Prostate gland (tissue), 2 donors: ENCODE measurements around the gene PIGH. TPM values are rescaled to one million over a fixed set of nuclear protein-coding genes. Genes with fewer than 3 reads are reported as not detected.
"Not testable (repeated sequence)": the region's sequence is repeated elsewhere in the genome, so short reads cannot be mapped to it uniquely, and the experiment has no call there.

Source experiments
- DNase-seq: peaks from one replicate; pipeline ENCODE4 v3.0.0-alpha.2; 2019; ENCODE audit warnings: low spot score
- H3K27ac ChIP-seq, 2 donors: fragments of 200-600 bp; sonication (generic); 2 replicates each; pipeline ENCODE4 v1.5.1; 2017 to 2019
- H3K27me3 ChIP-seq: fragments of 200-600 bp; sonication (generic); replicated peaks from 2 replicates; pipeline ENCODE4 v1.5.1; 2019; ENCODE audit not compliant: insufficient read depth
- H3K36me3 ChIP-seq, 2 donors: fragments of 200-600 bp; sonication (generic); 1 replicate in 1 of 2; 2 replicates in 1 of 2; pipeline versions ENCODE4 v1.5.1 to v1.8.1; 2017 to 2019
- H3K4me1 ChIP-seq: fragments of 200-600 bp; sonication (generic); replicated peaks from 2 replicates; pipeline ENCODE4 v1.5.1; 2019
- H3K4me3 ChIP-seq, 2 donors: fragments of 200-600 bp; sonication (generic); 2 replicates each; pipeline ENCODE4 v1.5.1; 2017 to 2019
- H3K9me3 ChIP-seq: fragments of 200-600 bp; sonication (generic); 2 replicates; pipeline ENCODE4 v1.5.1; 2017
- POLR2A ChIP-seq: fragments of 450-650 bp; IDR thresholded peaks from one replicate; pipeline ENCODE4 v1.6.1; 2016; ENCODE audit warnings: antibody characterized with exemption, mild to moderate bottlenecking
- POLR2AphosphoS5 ChIP-seq: sonication (generic); formaldehyde crosslinking; IDR thresholded peaks from one replicate; pipeline ENCODE4 v1.6.1; 2017; ENCODE audit warnings: antibody characterized with exemption
- WGBS: methylation state at CpG from one replicate; pipeline ENCODE4 v1.1.5; 2018; 5-methylcytosine and 5-hydroxymethylcytosine counted together
- intact Hi-C: fragments of 100-400 bp; cut with DNase I; formaldehyde crosslinking; loops from one replicate; pipeline ENCODE4 v1.14.2; 2022
- total RNA-seq, 2 donors: library from RNA; depleted of rRNA; stranded (reverse); fragments of >200 nt; gene quantifications; one replicate each; pipeline ENCODE4 v1.1.0, GENCODE V29; 2016
- TF ChIP-seq, protein P1 (sequence below), 4 experiments: fragments of 200-600 bp in 2 of 4; fragments of 450-650 bp in 2 of 4; sonication (generic) in 2 of 4; IDR thresholded peaks; 1 replicate in 3 of 4; 2 replicates in 1 of 4; pipeline ENCODE4 v1.5.1; 2016 to 2019; ENCODE audit warnings: antibody characterized with exemption in 4 of 4, mild to moderate bottlenecking in 2 of 4, moderate library complexity in 2 of 4

The PIGH gene
- total RNA-seq, 2 donors from 2014 or later = 41.5 to 128 TPM

DNA sequence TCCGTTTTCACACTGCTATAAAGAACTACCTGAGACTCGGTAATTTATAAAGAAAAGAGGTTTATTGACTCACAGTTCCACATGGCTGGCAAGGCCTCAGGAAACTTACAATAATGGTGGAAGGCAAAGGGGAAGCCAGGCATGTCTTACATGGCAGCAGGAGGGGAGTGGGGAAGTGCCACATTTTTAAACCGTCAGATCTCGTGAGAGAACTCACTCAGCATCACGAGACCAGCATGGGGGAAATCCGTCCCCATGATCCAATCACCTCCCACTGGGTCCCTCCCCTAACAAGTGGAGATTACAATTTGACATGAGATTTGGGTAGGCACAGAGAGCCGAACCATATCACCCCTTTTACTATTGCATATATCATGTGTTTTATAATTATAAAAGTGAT lies 2.0 kb upstream of the PIGH start:
- no peaks in the 10 kb centered on the region for H3K27me3 ChIP-seq
- no peak for DNase-seq
- no peaks in the 10 kb centered on the region for H3K36me3 ChIP-seq
- TF ChIP-seq POLR2AphosphoS5 (no peak), POLR2A (no peak)
- TF ChIP-seq, protein P1, sequence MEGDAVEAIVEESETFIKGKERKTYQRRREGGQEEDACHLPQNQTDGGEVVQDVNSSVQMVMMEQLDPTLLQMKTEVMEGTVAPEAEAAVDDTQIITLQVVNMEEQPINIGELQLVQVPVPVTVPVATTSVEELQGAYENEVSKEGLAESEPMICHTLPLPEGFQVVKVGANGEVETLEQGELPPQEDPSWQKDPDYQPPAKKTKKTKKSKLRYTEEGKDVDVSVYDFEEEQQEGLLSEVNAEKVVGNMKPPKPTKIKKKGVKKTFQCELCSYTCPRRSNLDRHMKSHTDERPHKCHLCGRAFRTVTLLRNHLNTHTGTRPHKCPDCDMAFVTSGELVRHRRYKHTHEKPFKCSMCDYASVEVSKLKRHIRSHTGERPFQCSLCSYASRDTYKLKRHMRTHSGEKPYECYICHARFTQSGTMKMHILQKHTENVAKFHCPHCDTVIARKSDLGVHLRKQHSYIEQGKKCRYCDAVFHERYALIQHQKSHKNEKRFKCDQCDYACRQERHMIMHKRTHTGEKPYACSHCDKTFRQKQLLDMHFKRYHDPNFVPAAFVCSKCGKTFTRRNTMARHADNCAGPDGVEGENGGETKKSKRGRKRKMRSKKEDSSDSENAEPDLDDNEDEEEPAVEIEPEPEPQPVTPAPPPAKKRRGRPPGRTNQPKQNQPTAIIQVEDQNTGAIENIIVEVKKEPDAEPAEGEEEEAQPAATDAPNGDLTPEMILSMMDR (IDR thresholded peaks at IDR 0.05) = no peak
- H3K9me3 ChIP-seq = no peaks in the 10 kb centered on the region
- no peaks in the 10 kb centered on the region for H3K4me1 ChIP-seq
- 64% methylated on average over 7 of the region's 7 CpGs for WGBS
- H3K27ac ChIP-seq = no peak overlapping the region
- intact Hi-C loops = no loop called here
- no peak overlapping the region for H3K4me3 ChIP-seq

DNA sequence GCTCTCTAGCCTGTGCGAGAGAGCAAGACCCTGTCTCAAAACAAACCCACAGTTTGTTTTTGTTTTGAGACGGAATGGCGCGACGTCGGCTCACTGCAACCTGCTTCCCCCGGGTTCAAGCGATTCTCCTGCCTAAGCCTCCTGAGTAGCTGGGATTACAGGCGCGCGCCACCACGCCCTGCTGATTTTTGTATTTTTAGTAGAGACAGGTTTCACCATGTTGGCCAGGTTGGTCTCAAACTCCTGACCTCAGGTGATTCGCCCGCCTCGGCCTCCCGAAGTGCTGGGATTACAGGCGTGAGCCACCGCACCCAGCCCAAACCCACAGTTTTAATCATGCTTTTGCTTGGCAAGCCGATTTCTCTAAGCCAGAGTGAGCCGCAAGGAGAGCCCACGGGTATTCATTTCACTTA lies 500 bp upstream of the PIGH start:
- 85% methylated on average over 21 of the region's 21 CpGs for WGBS
- H3K9me3 ChIP-seq, H3K27me3 ChIP-seq, H3K36me3 ChIP-seq, DNase-seq, intact Hi-C loops, H3K4me1 ChIP-seq: not testable (repeated sequence)
- Histone ChIP-seq H3K27ac (peak overlapping the region; percentile 86 to 93), H3K4me3 (peak overlapping the region; percentile 81 to 93)

DNA sequence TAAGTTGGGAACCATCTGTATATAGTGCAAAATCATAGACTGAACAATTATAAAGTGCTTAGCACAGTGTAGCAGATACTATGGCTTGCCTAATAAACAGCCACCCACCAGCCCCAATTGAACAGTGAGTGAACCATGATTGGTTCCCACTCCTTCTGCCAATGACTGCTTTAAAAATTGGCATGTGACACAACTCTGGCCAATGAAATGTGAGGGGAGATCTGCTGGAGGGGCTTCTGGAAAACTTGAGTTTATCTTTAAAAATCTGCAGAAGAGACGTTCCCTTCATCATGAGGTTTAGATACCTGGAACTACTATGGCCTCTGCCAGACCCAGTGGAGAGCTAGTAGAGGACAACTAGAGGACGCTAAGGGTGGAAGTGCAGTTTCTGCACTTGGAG lies 4.7 kb downstream of the PIGH start:
- no peaks in the 10 kb centered on the region for H3K36me3 ChIP-seq
- H3K27me3 ChIP-seq = no peaks in the 10 kb centered on the region
- H3K9me3 ChIP-seq = no peaks in the 10 kb centered on the region
- no peak overlapping the region for H3K4me3 ChIP-seq
- intact Hi-C loops = no loop called here
- no peak overlapping the region for H3K27ac ChIP-seq
- no peaks in the 10 kb centered on the region for H3K4me1 ChIP-seq
- TF ChIP-seq, protein P1 (IDR thresholded peaks at IDR 0.05) = no peak
- TF ChIP-seq POLR2A (no peak), POLR2AphosphoS5 (no peak)
- no peak for DNase-seq
- WGBS = 95% methylated on average over 2 of the region's 2 CpGs

DNA sequence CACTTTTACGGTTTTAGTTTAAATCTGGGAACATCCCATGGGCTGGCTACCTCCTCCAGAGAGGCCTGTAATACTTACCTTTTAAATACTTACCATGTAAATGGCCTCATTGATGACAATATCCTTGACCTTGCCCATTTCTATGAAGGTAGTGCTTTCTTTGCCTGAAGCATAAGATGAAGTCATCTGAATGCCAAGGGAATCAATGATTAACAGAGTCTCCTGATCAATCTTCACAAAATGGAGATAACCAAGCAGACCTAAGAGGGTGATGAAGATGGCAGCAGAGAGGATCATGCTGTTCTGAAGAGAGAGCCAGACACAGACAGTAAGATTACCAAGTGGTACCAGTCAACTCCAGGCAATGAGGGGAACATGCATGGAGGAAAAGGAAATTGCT lies 6.4 kb downstream of the PIGH start:
- H3K9me3 ChIP-seq, DNase-seq, H3K27me3 ChIP-seq, H3K36me3 ChIP-seq, H3K4me3 ChIP-seq, intact Hi-C loops, H3K27ac ChIP-seq, H3K4me1 ChIP-seq: not testable (repeated sequence)
- 44% methylated on average over 1 of the region's 1 CpG for WGBS

DNA sequence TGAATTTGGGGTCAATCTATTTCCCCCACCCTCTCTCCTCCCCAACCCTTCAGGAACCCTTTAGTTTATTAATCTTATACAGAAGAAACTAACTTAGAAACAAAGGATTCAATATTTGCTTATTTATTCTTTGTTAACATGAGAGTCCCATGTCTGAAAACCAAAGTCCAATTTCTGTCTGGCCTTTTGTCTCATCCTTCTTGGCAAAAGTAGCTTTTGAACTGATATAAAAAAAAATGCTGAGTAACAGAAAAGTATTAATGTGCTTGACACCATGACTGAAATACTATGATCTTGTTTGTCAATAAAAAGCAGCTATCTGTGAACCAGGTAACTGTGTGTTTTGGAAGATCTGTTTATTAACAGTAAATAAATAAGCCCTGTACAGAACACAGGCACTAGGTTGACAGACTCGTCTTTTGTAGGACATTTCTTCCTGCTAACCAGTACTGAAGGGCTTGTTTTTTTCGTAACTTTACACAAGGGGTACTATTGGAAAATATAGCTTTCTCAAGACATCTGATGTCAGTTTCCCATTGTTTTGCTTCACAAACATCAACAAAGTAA lies 10.8 kb downstream of the PIGH start:
- Histone ChIP-seq H3K27ac (peak overlapping the region in 1 of 2 donors; percentile 66), H3K36me3 (no peaks in the 10 kb centered on the region), H3K27me3 (no peaks in the 10 kb centered on the region), H3K4me3 (no peak overlapping the region), H3K4me1 (no peaks in the 10 kb centered on the region), H3K9me3 (no peaks in the 10 kb centered on the region)
- no peak for DNase-seq
- 68% methylated on average over 2 of the region's 2 CpGs for WGBS
- intact Hi-C loops = loop anchor here (10.0 kb wide), 1 partner anchor 116 kb away; the partner anchor contains the start of gene RDH12
- TF ChIP-seq POLR2AphosphoS5 = peak; percentile 44
- TF ChIP-seq, protein P1 (IDR thresholded peaks at IDR 0.05) = no peak

DNA sequence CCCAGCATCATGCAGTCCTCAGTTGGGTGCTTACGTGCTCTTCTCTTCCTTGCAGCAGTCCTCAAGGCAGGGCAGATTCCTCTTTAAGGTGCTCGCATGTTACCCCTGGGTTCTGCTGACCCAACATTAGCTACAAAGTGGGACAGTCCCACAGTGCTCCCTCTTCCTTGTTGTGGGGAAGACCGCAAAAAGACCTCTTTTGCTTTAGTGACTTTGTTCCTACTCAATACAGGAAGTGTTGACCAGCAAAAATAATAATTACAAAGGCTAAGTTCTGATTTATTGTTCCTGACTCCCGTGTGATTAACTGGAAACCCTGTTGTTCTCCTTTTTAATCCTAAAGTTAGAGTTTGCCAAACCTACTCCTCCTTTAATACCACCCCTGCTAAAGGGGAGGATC lies 13.7 kb downstream of the PIGH start:
- Histone ChIP-seq H3K27ac (no peak overlapping the region), H3K9me3 (no peaks in the 10 kb centered on the region), H3K36me3 (no peaks in the 10 kb centered on the region), H3K4me1 (no peaks in the 10 kb centered on the region), H3K4me3 (no peak overlapping the region), H3K27me3 (no peaks in the 10 kb centered on the region)
- DNase-seq = no peak
- no peak for TF ChIP-seq POLR2AphosphoS5
- no peak for TF ChIP-seq POLR2A
- intact Hi-C loops = loop anchor here (10.0 kb wide), 1 partner anchor 118 kb away; the partner anchor contains the start of gene RDH12
- 79% methylated on average over 4 of the region's 4 CpGs for WGBS
